GM18505 (cell line): ENCODE data around the gene CRHR1.

Experiments used
- ATAC-seq: cut with Tn5 transposase; IDR thresholded peaks from one replicate; pipeline ENCODE4 v1.9.1; 2021; ENCODE audit not compliant: unreplicated experiment
- POLR2A ChIP-seq: IDR thresholded peaks from 4 replicates; pipeline ENCODE4 v1.6.1; 2011; ENCODE audit warnings: borderline replicate concordance; ENCODE audit not compliant: insufficient read depth, insufficient read length; ENCODE audit errors: extremely low read depth

CRHR1 gene

GRCh38 chr17:45870342-45870974, 86.3 kb downstream of the CRHR1 start:
- ATAC-seq = no peak
- no peak for TF ChIP-seq POLR2A

GRCh38 chr17:45871718-45872117, 87.6 kb downstream of the CRHR1 start:
- no peak for ATAC-seq

GRCh38 chr17:45873728-45874127, 89.6 kb downstream of the CRHR1 start:
- ATAC-seq = no peak
- TF ChIP-seq POLR2A = no peak

More at GRCh38 chr17:45871718-45872117, 87.6 kb downstream of the CRHR1 start:
- no peak for TF ChIP-seq POLR2A

GRCh38 chr17:45874151-45874550, 90.0 kb downstream of the CRHR1 start:
- ATAC-seq = no peak
- no peak for TF ChIP-seq POLR2A

GRCh38 chr17:45876539-45876938, 92.4 kb downstream of the CRHR1 start:
- TF ChIP-seq POLR2A = no peak
- ATAC-seq = no peak

GRCh38 chr17:45877467-45877866, 93.3 kb downstream of the CRHR1 start:
- no peak for ATAC-seq
- TF ChIP-seq POLR2A = no peak

GRCh38 chr17:45883063-45883462, 98.9 kb downstream of the CRHR1 start:
- ATAC-seq = no peak
- TF ChIP-seq POLR2A = no peak
